Stimulated activated naive B cell treated with anti-CD40 and anti-IgM and Interleukin-4, amounts not matched to agents 10 μg/mL and 1 μg/mL and 100 μg/mL, for 72 hours (primary cell): ENCODE data around the gene GRIK1.

ENCODE experiments used
- ATAC-seq, 2 donors: fragments of 150-1000 bp; cut with Tn5 transposase; replicated peaks; 2 replicates each; pipeline ENCODE4 v1.10.0; 2021; ENCODE audit warnings: moderate library complexity in 1 of 2
- DNase-seq: peaks from one replicate; pipeline ENCODE4 v3.0.0; 2021
- H3K27ac Mint-ChIP-seq: one replicate; pipeline ENCODE4 v1.8.0; 2022; ENCODE audit warnings: mild to moderate bottlenecking, mixed read lengths
- H3K27me3 Mint-ChIP-seq, 2 donors: one replicate each; pipeline ENCODE4 v1.8.0; 2022; ENCODE audit warnings: mixed read lengths in 2 of 2
- H3K36me3 Mint-ChIP-seq, 2 donors: one replicate each; pipeline ENCODE4 v1.8.0; 2022; ENCODE audit warnings: mixed read lengths in 2 of 2, mild to moderate bottlenecking in 1 of 2
- H3K4me1 Mint-ChIP-seq, 2 donors: one replicate each; pipeline ENCODE4 v1.8.0; 2022; ENCODE audit warnings: mixed read lengths in 2 of 2, mild to moderate bottlenecking in 1 of 2
- H3K4me3 Mint-ChIP-seq, 2 donors: one replicate each; pipeline ENCODE4 v1.8.0; 2022; ENCODE audit warnings: mild to moderate bottlenecking in 2 of 2, mixed read lengths in 2 of 2, moderate library complexity in 1 of 2
- H3K9me3 Mint-ChIP-seq, 2 donors: one replicate each; pipeline ENCODE4 v1.8.0; 2022; ENCODE audit warnings: mixed read lengths in 2 of 2, mild to moderate bottlenecking in 1 of 2

Gene GRIK1

DNA sequence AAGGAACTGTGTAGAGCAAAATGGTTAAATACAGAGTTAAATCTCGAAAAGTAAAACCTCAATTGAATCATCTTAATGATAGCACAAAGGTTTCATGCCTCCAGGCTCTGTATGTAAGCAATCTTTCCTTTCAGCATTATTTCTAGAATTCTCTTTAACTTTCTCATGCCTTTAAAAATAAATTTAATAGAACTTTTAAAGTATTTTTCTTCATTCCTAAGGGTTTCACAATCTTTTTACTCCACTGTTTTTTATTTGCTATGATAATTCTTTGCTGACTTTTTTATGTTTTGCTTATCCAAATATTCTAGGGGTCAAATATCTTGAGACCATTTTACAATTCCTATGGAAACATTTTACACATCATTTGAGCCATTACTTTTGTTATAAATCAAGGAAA lies 353.1 kb downstream of the GRIK1 start:
- Mint-ChIP-seq H3K4me3 (no peak overlapping the region), H3K9me3 (no peaks in the 10 kb centered on the region), H3K27me3 (peaks cover 8 to 17% of the 10 kb centered on the region in 2 donors), H3K36me3 (peaks cover 0 to 1% of the 10 kb centered on the region in 2 donors), H3K27ac (no peak overlapping the region), H3K4me1 (no peaks in the 10 kb centered on the region)
- ATAC-seq (no peak), DNase-seq (no peak)

DNA sequence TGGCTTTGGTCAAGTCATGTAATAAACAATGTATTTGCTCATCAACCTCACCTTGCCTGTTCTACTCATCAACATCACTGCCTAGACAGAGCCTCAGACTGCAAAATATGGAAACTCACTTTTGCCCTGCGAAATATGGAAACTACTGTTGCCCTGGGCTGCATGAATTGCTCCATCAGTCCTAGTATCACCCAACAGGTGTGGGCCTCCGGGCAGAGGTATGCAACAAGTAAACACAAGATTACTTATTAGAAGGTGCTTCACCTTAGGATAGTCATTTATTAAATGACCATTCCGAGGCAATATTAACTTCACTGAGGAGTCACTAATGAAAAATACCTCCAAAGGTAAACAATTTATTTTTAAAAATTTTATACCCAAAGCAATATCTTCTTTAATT lies 354.3 kb downstream of the GRIK1 start:
- ATAC-seq (no peak), DNase-seq (no peak)
- Mint-ChIP-seq H3K4me3 (no peak overlapping the region), H3K36me3 (peaks cover 0 to 1% of the 10 kb centered on the region in 2 donors), H3K27ac (no peak overlapping the region), H3K9me3 (no peaks in the 10 kb centered on the region), H3K27me3 (peaks cover 5 to 15% of the 10 kb centered on the region in 2 donors), H3K4me1 (no peaks in the 10 kb centered on the region)

DNA sequence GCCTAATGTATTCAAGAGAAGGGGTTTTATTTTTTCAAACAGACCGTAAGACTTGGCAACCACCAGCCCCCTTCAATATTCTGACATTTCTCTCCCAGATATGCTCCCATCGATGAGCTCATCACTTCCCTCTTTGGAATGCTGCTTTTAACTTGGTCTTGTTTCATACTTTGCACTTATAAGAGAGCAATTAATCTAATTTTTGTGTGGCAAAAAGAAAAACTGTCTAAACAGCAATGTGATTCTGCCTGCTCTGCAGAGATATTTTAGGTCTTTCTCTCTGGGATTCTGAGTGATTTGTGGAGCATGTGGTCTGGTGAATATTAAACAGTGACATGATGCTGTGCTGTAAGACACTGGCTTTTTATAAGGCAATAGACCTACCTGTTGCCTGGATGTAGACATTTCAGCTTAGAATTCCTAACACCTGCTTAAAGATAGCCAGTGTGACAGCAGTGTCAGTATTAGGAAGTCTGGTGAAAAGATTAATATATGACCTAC lies 356.3 kb downstream of the GRIK1 start:
- Mint-ChIP-seq H3K9me3 (no peaks in the 10 kb centered on the region), H3K27ac (no peak overlapping the region), H3K4me1 (no peaks in the 10 kb centered on the region), H3K27me3 (peaks cover 0 to 5% of the 10 kb centered on the region in 2 donors), H3K36me3 (peaks cover 0 to 1% of the 10 kb centered on the region in 2 donors), H3K4me3 (no peak overlapping the region)
- no peak for DNase-seq
- ATAC-seq: no peak

DNA sequence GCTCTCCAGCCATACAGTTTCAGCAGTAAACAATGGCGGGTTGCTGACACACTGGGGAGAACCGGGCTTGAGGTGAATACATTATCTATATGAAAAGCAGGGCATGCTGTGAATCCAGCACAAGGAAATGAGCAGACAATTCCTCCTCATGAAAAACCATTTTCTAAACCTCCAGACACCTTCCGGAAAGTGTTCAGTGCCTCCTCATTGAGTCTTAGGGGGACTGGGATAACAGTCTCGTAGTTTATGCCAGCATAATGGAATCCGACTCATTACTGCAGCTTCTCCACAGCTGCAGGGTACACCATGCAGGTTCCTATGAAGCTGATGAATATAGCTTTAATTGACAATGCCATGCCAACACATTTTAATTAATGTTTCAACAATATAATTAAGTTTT lies 356.9 kb downstream of the GRIK1 start:
- no peaks in the 10 kb centered on the region for H3K9me3 Mint-ChIP-seq
- no peak overlapping the region for H3K4me3 Mint-ChIP-seq

GRCh38 chr21:29581393-29581792 lies 358.4 kb downstream of the GRIK1 start:
- Mint-ChIP-seq H3K4me3 (no peak overlapping the region), H3K4me1 (no peaks in the 10 kb centered on the region), H3K27ac (no peak overlapping the region), H3K9me3 (no peaks in the 10 kb centered on the region), H3K27me3 (no peaks in the 10 kb centered on the region), H3K36me3 (peaks cover 0 to 5% of the 10 kb centered on the region in 2 donors)
- DNase-seq: no peak
- ATAC-seq: no peak

More for the DNA sequence above, 356.9 kb downstream of the GRIK1 start:
- H3K4me1 Mint-ChIP-seq: no peaks in the 10 kb centered on the region
- peaks cover 0 to 5% of the 10 kb centered on the region in 2 donors for H3K27me3 Mint-ChIP-seq
- DNase-seq: no peak
- H3K36me3 Mint-ChIP-seq: peaks cover 0 to 1% of the 10 kb centered on the region in 2 donors
- ATAC-seq: no peak
- H3K27ac Mint-ChIP-seq: no peak overlapping the region

GRCh38 chr21:29580732-29581285 lies 359.0 kb downstream of the GRIK1 start:
- no peak for DNase-seq
- H3K27ac Mint-ChIP-seq: no peak overlapping the region

DNA sequence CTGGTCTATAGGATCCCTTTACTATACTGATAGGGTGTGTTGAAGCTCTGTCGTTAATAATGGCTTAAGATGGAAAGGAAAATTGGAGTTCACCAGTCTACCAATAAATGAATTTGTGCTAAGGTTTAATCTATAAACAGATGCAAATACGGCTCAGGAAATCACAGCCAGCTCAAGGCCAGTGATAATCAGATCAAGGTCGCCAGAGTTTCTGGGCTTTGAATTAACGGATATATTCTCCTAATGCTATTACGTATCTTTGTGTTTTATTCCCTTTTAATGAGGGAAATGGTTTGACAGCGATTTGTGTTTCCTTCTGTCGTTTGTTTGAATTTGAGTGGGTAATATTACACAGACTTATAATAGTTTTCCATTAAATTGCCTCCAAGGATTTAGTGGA lies 361.5 kb downstream of the GRIK1 start:
- H3K36me3 Mint-ChIP-seq: peaks cover 0 to 4% of the 10 kb centered on the region in 2 donors
- H3K4me3 Mint-ChIP-seq: no peak overlapping the region
- no peak overlapping the region for H3K27ac Mint-ChIP-seq
- DNase-seq (no peak), ATAC-seq (no peak)
- H3K27me3 Mint-ChIP-seq: no peaks in the 10 kb centered on the region
- no peaks in the 10 kb centered on the region for H3K9me3 Mint-ChIP-seq
- H3K4me1 Mint-ChIP-seq: no peaks in the 10 kb centered on the region

More at GRCh38 chr21:29580732-29581285, 359.0 kb downstream of the GRIK1 start:
- Mint-ChIP-seq H3K4me1 (no peaks in the 10 kb centered on the region), H3K4me3 (no peak overlapping the region), H3K27me3 (no peaks in the 10 kb centered on the region), H3K36me3 (peaks cover 0 to 5% of the 10 kb centered on the region in 2 donors), H3K9me3 (no peaks in the 10 kb centered on the region)
- ATAC-seq: no peak

DNA sequence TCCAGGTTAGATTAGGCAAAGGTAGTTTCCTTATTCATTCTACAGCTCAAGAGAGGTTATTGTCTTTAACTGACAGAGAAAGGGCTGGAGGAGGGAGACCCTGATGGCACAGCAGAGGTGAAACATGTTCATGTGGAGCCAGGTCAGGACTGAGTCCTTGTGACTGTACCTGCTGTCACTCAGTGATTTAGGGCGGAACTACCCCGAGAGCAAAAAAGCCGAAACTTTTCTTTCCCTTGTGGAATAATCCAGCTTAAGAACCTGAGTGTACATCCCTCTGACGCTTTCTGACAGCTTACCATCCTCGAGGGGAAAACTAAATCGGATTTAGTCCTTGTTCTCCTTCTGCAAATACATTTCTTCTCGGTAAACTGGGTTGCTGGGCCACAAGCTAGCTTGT lies 367.8 kb downstream of the GRIK1 start:
- H3K4me3 Mint-ChIP-seq: no peak overlapping the region
- peaks cover 0 to 3% of the 10 kb centered on the region in 2 donors for H3K36me3 Mint-ChIP-seq
- H3K9me3 Mint-ChIP-seq: no peaks in the 10 kb centered on the region
- no peak for ATAC-seq
- no peak for DNase-seq
- H3K27me3 Mint-ChIP-seq: no peaks in the 10 kb centered on the region
- no peaks in the 10 kb centered on the region for H3K4me1 Mint-ChIP-seq
- no peak overlapping the region for H3K27ac Mint-ChIP-seq

DNA sequence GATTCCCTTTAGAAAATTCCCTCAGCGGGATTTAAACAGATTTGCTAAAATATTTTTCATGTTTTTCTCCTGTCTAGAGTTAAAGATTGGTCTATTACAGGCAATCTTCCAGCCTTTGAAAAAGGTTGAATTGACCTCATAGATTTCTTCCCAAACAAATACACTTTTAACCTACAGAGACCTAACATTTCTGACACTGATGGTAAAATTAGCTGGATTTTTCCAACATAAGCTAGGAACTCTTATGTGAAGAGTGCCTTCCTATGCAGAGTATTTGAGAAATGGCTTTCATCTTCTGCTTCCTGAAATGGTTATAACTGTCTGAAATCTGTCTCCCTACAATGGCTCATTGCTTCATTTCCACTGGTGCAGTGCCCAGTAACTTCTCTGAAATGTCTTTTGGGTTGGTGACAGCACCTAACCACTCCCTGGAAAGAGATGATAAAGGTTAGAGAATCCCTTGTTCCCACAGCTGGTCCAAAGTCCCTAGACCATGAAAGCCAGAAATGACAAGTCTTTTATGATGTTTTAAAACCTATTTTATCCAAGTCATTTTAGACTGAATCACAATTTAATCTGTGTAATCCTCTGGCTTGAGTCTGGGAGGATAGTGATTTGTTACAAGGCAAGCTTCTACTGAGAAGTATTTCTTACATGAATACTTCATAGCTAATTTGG lies 371.6 kb downstream of the GRIK1 start:
- no peaks in the 10 kb centered on the region for H3K4me1 Mint-ChIP-seq
- no peak overlapping the region for H3K4me3 Mint-ChIP-seq
- no peaks in the 10 kb centered on the region for H3K27me3 Mint-ChIP-seq
- peaks cover 0 to 7% of the 10 kb centered on the region in 2 donors for H3K36me3 Mint-ChIP-seq
- H3K9me3 Mint-ChIP-seq: no peaks in the 10 kb centered on the region
- no peak for ATAC-seq
- no peak overlapping the region for H3K27ac Mint-ChIP-seq
- no peak for DNase-seq

DNA sequence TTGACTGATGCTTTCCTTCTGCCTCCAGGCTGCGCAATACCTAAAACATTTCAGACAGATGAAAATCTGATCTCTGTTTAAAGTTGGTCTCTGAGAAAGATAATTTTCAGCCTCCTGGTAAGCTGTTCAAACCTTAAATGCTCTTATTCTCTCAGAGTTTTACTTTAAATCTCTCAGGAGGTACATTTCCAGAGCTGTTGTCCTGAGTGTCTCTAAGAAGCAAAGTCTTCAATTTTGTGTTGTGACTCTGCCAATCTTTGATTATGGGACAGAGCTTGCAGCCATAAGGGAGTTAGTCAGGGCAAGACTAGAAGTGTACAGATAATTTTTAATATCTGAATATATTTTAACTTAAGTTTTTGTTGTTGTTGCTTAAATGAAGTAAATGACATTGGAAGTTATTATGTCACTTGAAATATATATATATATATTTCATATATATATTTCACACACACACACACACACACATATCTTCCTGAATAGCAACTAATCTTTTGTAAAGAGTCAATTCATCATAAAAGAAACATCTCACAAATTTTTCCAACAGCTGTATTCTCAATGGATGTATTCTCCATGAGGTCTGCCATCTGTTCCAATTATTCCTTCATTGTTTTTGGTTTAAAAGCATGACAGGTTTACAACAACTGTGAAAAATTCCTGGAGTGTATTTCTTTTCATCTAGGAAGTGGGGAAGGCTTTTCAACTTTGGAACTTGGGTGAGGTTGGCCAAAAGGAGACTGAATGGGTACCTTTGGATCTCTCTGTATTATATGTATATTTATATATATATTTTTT lies 381.7 kb downstream of the GRIK1 start:
- Mint-ChIP-seq H3K27me3 (no peaks in the 10 kb centered on the region), H3K4me3 (no peak overlapping the region), H3K4me1 (peaks cover 5 to 8% of the 10 kb centered on the region in 2 donors), H3K27ac (no peak overlapping the region), H3K9me3 (no peaks in the 10 kb centered on the region), H3K36me3 (peaks cover 10 to 13% of the 10 kb centered on the region in 2 donors)
- DNase-seq (no peak), ATAC-seq (no peak)

- H3K9me3 Mint-ChIP-seq: no peaks in the 10 kb centered on the region
- H3K27me3 Mint-ChIP-seq: no peaks in the 10 kb centered on the region
- H3K4me1 Mint-ChIP-seq: peaks cover 5 to 8% of the 10 kb centered on the region in 2 donors
- no peak overlapping the region for H3K27ac Mint-ChIP-seq
- no peak overlapping the region for H3K4me3 Mint-ChIP-seq
- ATAC-seq: peak in 1 of 2 donors; percentile 43
- DNase-seq: no peak
- peaks cover 10 to 16% of the 10 kb centered on the region in 2 donors for H3K36me3 Mint-ChIP-seq
Measured at GRCh38 chr21:29557200-29557599, 382.6 kb downstream of the GRIK1 start.

GRCh38 chr21:29555601-29556000 lies 384.2 kb downstream of the GRIK1 start:
- Mint-ChIP-seq H3K27ac (no peak overlapping the region), H3K4me1 (peaks cover 5 to 8% of the 10 kb centered on the region in 2 donors), H3K36me3 (peaks cover 6 to 11% of the 10 kb centered on the region in 2 donors), H3K27me3 (no peaks in the 10 kb centered on the region), H3K9me3 (no peaks in the 10 kb centered on the region), H3K4me3 (no peak overlapping the region)
- DNase-seq (no peak), ATAC-seq (no peak)

GRCh38 chr21:29550205-29550604 lies 389.6 kb downstream of the GRIK1 start:
- Mint-ChIP-seq H3K27ac (no peak overlapping the region), H3K4me3 (no peak overlapping the region), H3K9me3 (no peaks in the 10 kb centered on the region), H3K4me1 (no peaks in the 10 kb centered on the region), H3K36me3 (peaks cover 10 to 29% of the 10 kb centered on the region in 2 donors), H3K27me3 (no peaks in the 10 kb centered on the region)
- ATAC-seq (no peak), DNase-seq (no peak)

- Mint-ChIP-seq H3K9me3 (no peaks in the 10 kb centered on the region), H3K4me3 (no peak overlapping the region), H3K27me3 (no peaks in the 10 kb centered on the region), H3K4me1 (no peaks in the 10 kb centered on the region), H3K36me3 (peaks cover 5 to 26% of the 10 kb centered on the region in 2 donors), H3K27ac (no peak overlapping the region)
- DNase-seq (no peak), ATAC-seq (no peak)
Measured at GRCh38 chr21:29549614-29550013, 390.2 kb downstream of the GRIK1 start.
